WTC11 (cell line): Measurements from ENCODE around the gene HOXD12. TPM values are rescaled to one million over a fixed set of nuclear protein-coding genes. Genes with fewer than 3 reads are reported as not detected.
A peak's percentile ranks its signal among the peaks of the same experiment; 100 is the strongest.

ENCODE experiments used
- ATAC-seq: fragments of 200-7000 bp; cut with Tn5 transposase; 2 replicates; pipeline ENCODE4 v1.10.0; 2021; ENCODE audit warnings: mild to moderate bottlenecking, moderate library complexity
- CTCF ChIA-PET: fragments of 300-600 bp; sonication (Branson Sonifier 250); formaldehyde crosslinking; loops from one replicate; lab custom pipeline; 2021; ENCODE audit warnings: antibody characterized with exemption; lab: Charles Lee
- POLR2A ChIA-PET: fragments of 350-600 bp; sonication (Branson Sonifier 250); formaldehyde crosslinking; loops from one replicate; lab custom pipeline; 2021; ENCODE audit warnings: antibody characterized with exemption; lab: Charles Lee
- DNase-seq: peaks from one replicate; pipeline ENCODE4 v3.0.0; 2021; ENCODE audit warnings: low spot score
- H3K27ac Mint-ChIP-seq: 2 replicates; pipeline ENCODE4 v1.8.0; 2021; ENCODE audit warnings: mixed read lengths
- H3K27me3 Mint-ChIP-seq: 2 replicates; pipeline ENCODE4 v1.8.0; 2021; ENCODE audit warnings: low read depth, mild to moderate bottlenecking, moderate library complexity, mixed read lengths
- H3K36me3 Mint-ChIP-seq: 2 replicates; pipeline ENCODE4 v1.8.0; 2021; ENCODE audit warnings: mixed read lengths
- H3K4me1 Mint-ChIP-seq: 2 replicates; pipeline ENCODE4 v1.8.0; 2022; ENCODE audit warnings: mixed read lengths
- H3K4me3 Mint-ChIP-seq: 2 replicates; pipeline ENCODE4 v1.8.0; 2021; ENCODE audit warnings: mild to moderate bottlenecking, moderate library complexity, mixed read lengths
- H3K9me3 Mint-ChIP-seq: 2 replicates; pipeline ENCODE4 v1.8.0; 2021; ENCODE audit warnings: mixed read lengths
- EMX1 ChIP-seq: fragments of 250-450 bp; sonication (Bioruptor Pico); IDR thresholded peaks from 2 replicates; pipeline ENCODE4 v1.8.0; 2021; ENCODE audit warnings: mild to moderate bottlenecking
- FOXJ3 ChIP-seq: sonication (generic); formaldehyde crosslinking; IDR thresholded peaks from 2 replicates; pipeline ENCODE4 v1.9.0; 2021; ENCODE audit warnings: missing genetic modification reagents, mild to moderate bottlenecking, borderline replicate concordance
- FOXP1 ChIP-seq: sonication (generic); formaldehyde crosslinking; IDR thresholded peaks from 2 replicates; pipeline ENCODE4 v1.8.0; 2022; ENCODE audit warnings: missing genetic modification reagents, mild to moderate bottlenecking, moderate library complexity, borderline replicate concordance
- FOXP4 ChIP-seq: sonication (generic); formaldehyde crosslinking; IDR thresholded peaks from 2 replicates; pipeline ENCODE4 v1.8.0; 2022; ENCODE audit warnings: mild to moderate bottlenecking, missing genetic modification reagents
- HMGA2 ChIP-seq: fragments of 250-450 bp; sonication (Bioruptor Pico); IDR thresholded peaks from 2 replicates; pipeline ENCODE4 v1.4.0; 2021; ENCODE audit warnings: mild to moderate bottlenecking, moderate library complexity
- HMGXB4 ChIP-seq: sonication (generic); formaldehyde crosslinking; IDR thresholded peaks from 2 replicates; pipeline ENCODE4 v1.8.1; 2023; ENCODE audit warnings: mild to moderate bottlenecking, moderate library complexity, missing genetic modification reagents
- MAX ChIP-seq: sonication (generic); formaldehyde crosslinking; IDR thresholded peaks from 2 replicates; pipeline ENCODE4 v1.8.0; 2022; ENCODE audit warnings: mild to moderate bottlenecking, missing genetic modification reagents
- MXD4 ChIP-seq: fragments of 250-450 bp; sonication (Bioruptor Pico); IDR thresholded peaks from 2 replicates; pipeline ENCODE4 v1.8.0; 2021; ENCODE audit warnings: mild to moderate bottlenecking, moderate library complexity, borderline replicate concordance
- OVOL2 ChIP-seq: fragments of 250-450 bp; sonication (Bioruptor Pico); IDR thresholded peaks from 2 replicates; pipeline ENCODE4 v1.9.0; 2021; ENCODE audit warnings: mild to moderate bottlenecking, borderline replicate concordance
- PREB ChIP-seq: sonication (generic); formaldehyde crosslinking; IDR thresholded peaks from 2 replicates; pipeline ENCODE4 v1.8.1; 2022; ENCODE audit warnings: mild to moderate bottlenecking, missing genetic modification reagents, moderate library complexity, borderline replicate concordance
- RELA ChIP-seq: sonication (generic); formaldehyde crosslinking; IDR thresholded peaks from 2 replicates; pipeline ENCODE4 v1.8.1; 2022; ENCODE audit warnings: missing genetic modification reagents, mild to moderate bottlenecking, borderline replicate concordance
- SMAD4 ChIP-seq: sonication (generic); formaldehyde crosslinking; IDR thresholded peaks from 2 replicates; pipeline ENCODE4 v1.8.0; 2022; ENCODE audit warnings: mild to moderate bottlenecking, missing genetic modification reagents
- SP1 ChIP-seq: sonication (generic); formaldehyde crosslinking; conservative IDR thresholded peaks from 2 replicates; pipeline ENCODE4 v1.8.1; 2022; ENCODE audit warnings: missing genetic modification reagents
- TCF7 ChIP-seq: sonication (generic); formaldehyde crosslinking; IDR thresholded peaks from 2 replicates; pipeline ENCODE4 v1.8.0; 2022; ENCODE audit warnings: mild to moderate bottlenecking, low read depth, missing genetic modification reagents, moderate library complexity
- ZNF219 ChIP-seq: sonication (generic); formaldehyde crosslinking; IDR thresholded peaks from 2 replicates; pipeline ENCODE4 v1.8.0; 2023; ENCODE audit warnings: missing genetic modification reagents, mild to moderate bottlenecking, borderline replicate concordance
- ZNF317 ChIP-seq: sonication (generic); formaldehyde crosslinking; IDR thresholded peaks from 2 replicates; pipeline ENCODE4 v1.8.1; 2023; ENCODE audit warnings: low read depth, mild to moderate bottlenecking, moderate library complexity, missing genetic modification reagents, borderline replicate concordance
- total RNA-seq: library from RNA; stranded (reverse); gene quantifications from 3 replicates; pipeline ENCODE4 v1.2.3, GENCODE V29; 2021
- TF ChIP-seq, protein P1 (sequence below): sonication (generic); formaldehyde crosslinking; IDR thresholded peaks from 2 replicates; pipeline ENCODE4 v1.8.0; 2023; ENCODE audit warnings: missing genetic modification reagents
- TF ChIP-seq, protein P2 (sequence below): fragments of 250-450 bp; sonication (Bioruptor Pico); conservative IDR thresholded peaks from 2 replicates; pipeline ENCODE4 v1.9.0; 2021; ENCODE audit warnings: mild to moderate bottlenecking
- TF ChIP-seq, protein P3 (sequence below): fragments of 250-450 bp; sonication (Bioruptor Pico); IDR thresholded peaks from 2 replicates; pipeline ENCODE4 v2.1.2; 2022; ENCODE audit warnings: mild to moderate bottlenecking, moderate library complexity

HOXD12 gene
- total RNA-seq, 1 experiment from 2014 or later, result 0.17 TPM

GRCh38 chr2:176078541-176079284 is 20.9 kb upstream of the HOXD12 start:
- H3K4me1 Mint-ChIP-seq, result peaks cover 40% of the 10 kb centered on the region
- no peaks in the 10 kb centered on the region for H3K9me3 Mint-ChIP-seq
- H3K36me3 Mint-ChIP-seq, result peaks cover 3% of the 10 kb centered on the region; the same call in 1 of the 2 replicates
- ATAC-seq (no peak), DNase-seq (no peak)
- peaks cover 98% of the 10 kb centered on the region for H3K27me3 Mint-ChIP-seq
- H3K27ac Mint-ChIP-seq, result no peak overlapping the region
- POLR2A ChIA-PET, result interaction anchor here (0.7 kb wide), 1 partner anchor 28 kb away, joined by 3 read pairs; no protein-coding TSS in a partner anchor
- TF ChIP-seq, protein P1, sequence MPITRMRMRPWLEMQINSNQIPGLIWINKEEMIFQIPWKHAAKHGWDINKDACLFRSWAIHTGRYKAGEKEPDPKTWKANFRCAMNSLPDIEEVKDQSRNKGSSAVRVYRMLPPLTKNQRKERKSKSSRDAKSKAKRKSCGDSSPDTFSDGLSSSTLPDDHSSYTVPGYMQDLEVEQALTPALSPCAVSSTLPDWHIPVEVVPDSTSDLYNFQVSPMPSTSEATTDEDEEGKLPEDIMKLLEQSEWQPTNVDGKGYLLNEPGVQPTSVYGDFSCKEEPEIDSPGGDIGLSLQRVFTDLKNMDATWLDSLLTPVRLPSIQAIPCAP (CRISPR knock-in tag), result no peak
- TF ChIP-seq, protein P2, sequence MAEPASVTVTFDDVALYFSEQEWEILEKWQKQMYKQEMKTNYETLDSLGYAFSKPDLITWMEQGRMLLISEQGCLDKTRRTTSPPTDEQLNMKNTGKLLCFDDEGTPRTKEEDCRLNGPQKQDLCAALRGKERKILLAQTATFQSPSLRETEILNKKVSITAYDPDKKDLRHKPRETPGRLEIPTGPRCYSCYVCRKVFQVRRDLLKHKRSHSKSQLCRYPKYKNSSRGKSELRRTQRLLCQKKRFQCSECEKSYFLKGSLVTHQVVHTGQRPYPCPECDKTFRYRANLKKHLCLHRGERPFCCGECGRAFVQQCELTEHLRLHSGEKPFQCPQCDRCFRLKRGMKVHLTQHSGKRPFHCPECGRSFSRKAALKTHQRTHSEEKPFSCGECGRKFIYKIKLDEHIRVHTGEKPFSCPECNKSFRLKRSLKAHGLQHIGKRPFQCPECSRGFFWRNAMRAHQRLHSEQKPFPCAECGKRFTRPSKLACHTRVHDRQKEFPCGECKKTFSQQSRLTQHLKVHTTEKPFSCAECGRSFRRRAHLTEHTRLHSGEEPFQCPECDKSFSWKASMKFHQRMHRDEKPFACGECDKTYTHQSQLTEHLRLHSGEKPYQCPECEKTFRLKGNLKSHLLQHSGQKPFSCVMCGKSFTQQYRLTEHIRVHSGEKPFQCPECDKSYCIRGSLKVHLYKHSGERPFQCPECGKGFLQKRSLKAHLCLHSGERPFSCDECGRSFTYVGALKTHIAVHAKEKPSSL (CRISPR knock-in tag), result no peak
- TF ChIP-seq SMAD4 (no peak), HMGA2 (CRISPR knock-in tag) (no peak), FOXP4 (no peak), MAX (CRISPR knock-in tag) (no peak), TCF7 (CRISPR knock-in tag) (no peak), PREB (CRISPR knock-in tag) (no peak), ZNF219 (no peak), HMGXB4 (CRISPR knock-in tag) (no peak), OVOL2 (no peak), EMX1 (no peak), RELA (CRISPR knock-in tag) (no peak), ZNF317 (CRISPR knock-in tag) (no peak), FOXP1 (CRISPR knock-in tag) (no peak), MXD4 (CRISPR knock-in tag) (no peak), SP1 (CRISPR knock-in tag) (no peak), FOXJ3 (CRISPR knock-in tag) (no peak)
- TF ChIP-seq, protein P3, sequence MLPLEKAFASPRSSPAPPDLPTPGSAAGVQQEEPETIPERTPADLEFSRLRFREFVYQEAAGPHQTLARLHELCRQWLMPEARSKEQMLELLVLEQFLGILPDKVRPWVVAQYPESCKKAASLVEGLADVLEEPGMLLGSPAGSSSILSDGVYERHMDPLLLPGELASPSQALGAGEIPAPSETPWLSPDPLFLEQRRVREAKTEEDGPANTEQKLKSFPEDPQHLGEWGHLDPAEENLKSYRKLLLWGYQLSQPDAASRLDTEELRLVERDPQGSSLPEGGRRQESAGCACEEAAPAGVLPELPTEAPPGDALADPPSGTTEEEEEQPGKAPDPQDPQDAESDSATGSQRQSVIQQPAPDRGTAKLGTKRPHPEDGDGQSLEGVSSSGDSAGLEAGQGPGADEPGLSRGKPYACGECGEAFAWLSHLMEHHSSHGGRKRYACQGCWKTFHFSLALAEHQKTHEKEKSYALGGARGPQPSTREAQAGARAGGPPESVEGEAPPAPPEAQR (CRISPR knock-in tag), result no peak
- H3K4me3 Mint-ChIP-seq, result peak overlapping the region; percentile 81
- CTCF ChIA-PET, result interaction anchor here (0.7 to 4.6 kb wide), 14 partner anchors 7 to 1048 kb away, joined by 3 to 56 read pairs (median 4); partner anchors contain the start of genes HOXD13 and LNPK
